Tibial artery (tissue), 4 donors: ENCODE measurements around the gene MYO3B.
"Not testable (repeated sequence)": the region's sequence is repeated elsewhere in the genome, so short reads cannot be mapped to it uniquely, and the experiment has no call there.

Experiments
- DNase-seq, 2 donors: peaks; one replicate each; pipeline ENCODE4 v3.0.0-alpha.2; 2019
- H3K27ac ChIP-seq, 2 donors: fragments of 200-600 bp; sonication (generic) in 1 of 2; 1 replicate in 1 of 2; 2 replicates in 1 of 2; pipeline ENCODE4 v1.5.1; 2018 to 2019; ENCODE audit warnings: mild to moderate bottlenecking in 1 of 2
- H3K27me3 ChIP-seq, 2 donors: fragments of 200-600 bp; sonication (generic) in 1 of 2; one replicate each; pipeline versions ENCODE4 v1.5.1 to v1.6.0; 2016 to 2019
- H3K36me3 ChIP-seq, 3 donors: fragments of 200-600 bp; sonication (generic) in 2 of 3; one replicate each; pipeline ENCODE4 v1.5.1; 2016 to 2019; ENCODE audit warnings: mild to moderate bottlenecking in 2 of 3
- H3K4me1 ChIP-seq, 4 donors: fragments of 200-600 bp; sonication (generic) in 2 of 4; 1 replicate in 3 of 4; 2 replicates in 1 of 4; pipeline ENCODE4 v1.5.1; 2016 to 2019
- H3K4me3 ChIP-seq, 2 donors: fragments of 200-600 bp; sonication (generic) in 1 of 2; 1 replicate in 1 of 2; 2 replicates in 1 of 2; pipeline ENCODE4 v1.5.1; 2018 to 2019; ENCODE audit warnings: mild to moderate bottlenecking in 2 of 2
- H3K9me3 ChIP-seq, 3 donors: fragments of 200-600 bp; sonication (generic) in 1 of 3; one replicate each; pipeline ENCODE4 v1.5.1; 2016 to 2019
- intact Hi-C: fragments of 100-400 bp; cut with DNase I; formaldehyde crosslinking; loops from one replicate; pipeline ENCODE4 v1.15.0; 2023; ENCODE audit warnings: low total_unique reads
- TF ChIP-seq, protein P1 (sequence below), 2 experiments: fragments of 200-600 bp in 1 of 2; fragments of 450-650 bp in 1 of 2; IDR thresholded peaks; one replicate each; pipeline ENCODE4 v1.5.1; 2017 to 2019; ENCODE audit warnings: antibody characterized with exemption in 2 of 2, mild to moderate bottlenecking in 1 of 2, moderate library complexity in 1 of 2

The MYO3B gene

DNA sequence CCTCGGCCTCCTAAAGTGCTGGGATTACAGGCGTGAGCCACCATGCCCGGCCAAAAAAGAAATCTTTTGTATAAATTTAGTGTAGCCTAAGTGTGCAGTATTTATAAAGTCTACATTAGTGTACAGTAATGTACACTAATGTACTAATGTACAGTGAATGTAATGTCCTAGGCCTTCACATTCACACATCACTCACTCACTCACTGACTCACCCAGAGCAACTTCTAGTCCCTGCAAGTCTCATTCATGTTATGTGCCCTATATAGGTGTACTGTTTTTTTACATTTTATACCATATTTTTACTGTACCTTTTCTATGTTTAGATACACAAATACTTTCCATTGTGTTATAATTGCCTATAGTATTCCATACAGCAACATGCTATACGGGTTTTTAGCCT, 254.9 kb downstream of the MYO3B start:
- Histone ChIP-seq H3K36me3 (no peaks in the 10 kb centered on the region), H3K27ac (no peak overlapping the region), H3K27me3 (no peaks in the 10 kb centered on the region), H3K9me3 (no peaks in the 10 kb centered on the region), H3K4me1 (no peaks in the 10 kb centered on the region), H3K4me3 (no peak overlapping the region)
- TF ChIP-seq, protein P1, sequence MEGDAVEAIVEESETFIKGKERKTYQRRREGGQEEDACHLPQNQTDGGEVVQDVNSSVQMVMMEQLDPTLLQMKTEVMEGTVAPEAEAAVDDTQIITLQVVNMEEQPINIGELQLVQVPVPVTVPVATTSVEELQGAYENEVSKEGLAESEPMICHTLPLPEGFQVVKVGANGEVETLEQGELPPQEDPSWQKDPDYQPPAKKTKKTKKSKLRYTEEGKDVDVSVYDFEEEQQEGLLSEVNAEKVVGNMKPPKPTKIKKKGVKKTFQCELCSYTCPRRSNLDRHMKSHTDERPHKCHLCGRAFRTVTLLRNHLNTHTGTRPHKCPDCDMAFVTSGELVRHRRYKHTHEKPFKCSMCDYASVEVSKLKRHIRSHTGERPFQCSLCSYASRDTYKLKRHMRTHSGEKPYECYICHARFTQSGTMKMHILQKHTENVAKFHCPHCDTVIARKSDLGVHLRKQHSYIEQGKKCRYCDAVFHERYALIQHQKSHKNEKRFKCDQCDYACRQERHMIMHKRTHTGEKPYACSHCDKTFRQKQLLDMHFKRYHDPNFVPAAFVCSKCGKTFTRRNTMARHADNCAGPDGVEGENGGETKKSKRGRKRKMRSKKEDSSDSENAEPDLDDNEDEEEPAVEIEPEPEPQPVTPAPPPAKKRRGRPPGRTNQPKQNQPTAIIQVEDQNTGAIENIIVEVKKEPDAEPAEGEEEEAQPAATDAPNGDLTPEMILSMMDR (IDR thresholded peaks at IDR 0.05) = no peak
- intact Hi-C loops = no loop called here
- DNase-seq = no peak

DNA sequence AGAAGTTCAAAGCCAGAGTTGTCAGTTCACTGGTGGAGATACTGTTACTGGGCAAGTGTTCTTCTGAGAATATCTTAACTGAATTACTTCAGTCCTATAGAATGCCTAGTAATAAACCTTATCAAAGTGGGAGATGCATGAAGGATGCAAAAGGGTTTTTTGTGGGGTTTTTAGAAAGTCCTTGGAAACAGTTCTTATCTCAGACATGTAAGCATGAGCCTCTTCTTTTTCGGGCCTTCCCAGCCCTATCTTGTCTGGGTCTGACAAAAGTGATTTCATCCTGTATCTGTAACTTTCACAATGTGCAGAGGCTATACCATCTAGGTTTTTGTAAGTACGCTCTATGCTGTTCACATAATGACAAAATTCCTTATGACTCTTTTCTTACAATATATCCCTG, 255.5 kb downstream of the MYO3B start:
- intact Hi-C loops = no loop called here
- Histone ChIP-seq H3K36me3 (no peaks in the 10 kb centered on the region), H3K9me3 (no peaks in the 10 kb centered on the region)

DNA sequence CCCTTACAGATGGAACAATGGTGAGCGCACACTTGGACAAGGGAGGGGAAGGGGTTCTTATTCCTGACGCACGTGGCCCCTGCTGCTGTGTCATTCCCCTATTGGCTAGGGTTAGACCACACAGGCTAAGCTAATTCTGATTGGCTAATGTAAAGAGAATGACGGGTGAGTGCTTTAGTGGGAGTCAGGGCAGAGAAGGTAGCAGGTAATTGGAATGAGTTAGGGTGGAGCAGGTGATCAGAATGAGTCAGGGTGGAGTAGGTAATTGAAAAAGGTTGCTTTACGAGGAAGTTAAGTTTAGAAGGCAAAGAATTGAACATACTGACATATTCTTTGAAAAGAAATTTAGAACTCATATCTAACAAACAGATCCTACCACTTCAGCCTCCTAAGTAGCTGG, 256.4 kb downstream of the MYO3B start:
- intact Hi-C loops, H3K4me3 ChIP-seq, H3K27ac ChIP-seq, H3K4me1 ChIP-seq, H3K36me3 ChIP-seq, H3K27me3 ChIP-seq, H3K9me3 ChIP-seq, DNase-seq: not testable (repeated sequence)

More for the DNA sequence above, 255.5 kb downstream of the MYO3B start:
- DNase-seq = no peak
- Histone ChIP-seq H3K4me1 (no peaks in the 10 kb centered on the region), H3K27ac (no peak overlapping the region), H3K27me3 (no peaks in the 10 kb centered on the region), H3K4me3 (no peak overlapping the region)
- TF ChIP-seq, protein P1 (IDR thresholded peaks at IDR 0.05) = no peak

DNA sequence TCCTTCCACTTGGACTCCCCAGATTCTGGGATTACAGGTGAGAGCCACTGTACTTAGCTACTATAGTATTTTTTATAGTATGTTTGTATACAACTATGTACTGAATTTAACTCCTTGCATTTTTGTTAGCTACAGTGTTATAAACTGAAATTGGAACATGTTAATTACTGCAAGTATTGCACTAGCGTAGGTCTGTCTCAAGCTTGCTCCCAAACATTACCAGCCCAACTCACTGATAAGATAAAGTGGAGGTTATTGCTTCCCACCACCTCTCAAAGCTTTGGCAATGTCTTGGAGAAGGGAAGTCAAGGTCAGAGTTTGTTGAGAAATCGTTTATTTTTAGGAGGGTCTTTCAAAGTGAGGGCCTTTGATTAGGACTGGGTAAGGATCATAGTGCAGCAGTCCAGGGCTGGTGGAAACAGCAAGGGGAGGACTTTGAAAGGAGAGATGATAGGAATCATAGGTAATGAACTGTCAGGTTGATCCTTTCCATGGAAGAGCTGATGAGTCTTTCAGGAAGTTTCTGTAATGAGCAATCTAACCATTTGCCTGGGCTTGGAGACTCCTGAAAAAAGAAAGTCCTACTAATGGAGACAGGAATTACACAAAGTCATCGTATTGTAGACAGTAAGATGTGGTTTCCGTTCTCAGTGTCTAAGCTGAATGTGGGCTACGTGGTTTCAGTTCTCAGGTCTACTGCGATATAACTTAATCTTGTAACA, 257.1 kb downstream of the MYO3B start:
- H3K27ac ChIP-seq = no peak overlapping the region
- intact Hi-C loops = no loop called here
- H3K4me3 ChIP-seq = no peak overlapping the region

DNA sequence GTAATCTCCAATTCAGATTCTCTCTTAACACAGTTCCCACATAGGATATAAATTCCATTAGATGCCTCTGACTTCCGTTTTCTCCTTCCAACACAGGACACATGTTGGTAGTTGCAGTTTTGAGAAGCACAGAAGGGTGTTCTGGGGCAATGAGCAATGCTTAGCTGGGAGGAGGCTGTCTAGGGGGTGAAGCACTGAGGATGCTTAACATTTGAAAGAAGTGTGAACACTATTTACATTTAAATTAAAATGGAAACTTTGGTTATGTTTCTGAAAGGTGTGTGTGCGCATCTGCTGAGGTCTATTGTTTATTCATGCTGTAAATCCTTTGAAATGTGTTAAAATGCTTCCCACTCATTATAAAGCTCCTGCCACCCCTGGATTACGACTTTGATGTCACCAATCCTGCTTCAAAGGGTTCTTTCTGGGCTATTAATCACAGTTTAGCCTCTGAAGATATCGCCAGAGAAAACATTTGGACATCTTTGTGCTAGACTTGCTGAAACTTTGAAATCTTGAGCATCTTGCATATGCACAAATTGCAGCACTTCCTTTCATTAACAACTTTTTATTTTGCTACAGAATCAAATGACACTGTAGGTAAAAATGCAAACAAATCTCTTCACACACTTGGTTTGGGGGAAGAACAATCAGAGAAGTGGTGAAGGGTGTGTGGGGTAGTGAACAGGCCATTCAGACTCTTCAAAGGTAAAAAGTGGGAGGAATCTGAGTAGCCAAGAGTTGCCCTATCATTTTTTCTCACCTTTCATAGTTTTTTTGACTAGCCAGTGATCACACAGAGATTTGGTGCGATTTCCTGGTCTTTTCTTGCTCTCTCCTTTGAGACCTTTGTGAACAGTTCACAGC, 258.4 kb downstream of the MYO3B start:
- no peak for DNase-seq
- Histone ChIP-seq H3K27me3 (no peaks in the 10 kb centered on the region), H3K4me1 (no peaks in the 10 kb centered on the region), H3K27ac (no peak overlapping the region), H3K9me3 (no peaks in the 10 kb centered on the region), H3K4me3 (no peak overlapping the region), H3K36me3 (no peaks in the 10 kb centered on the region)
- intact Hi-C loops = no loop called here
- TF ChIP-seq, protein P1 (IDR thresholded peaks at IDR 0.05) = no peak

More for the DNA sequence above, 257.1 kb downstream of the MYO3B start:
- TF ChIP-seq, protein P1 (IDR thresholded peaks at IDR 0.05) = no peak
- no peaks in the 10 kb centered on the region for H3K4me1 ChIP-seq
- no peaks in the 10 kb centered on the region for H3K9me3 ChIP-seq
- H3K27me3 ChIP-seq = no peaks in the 10 kb centered on the region
- no peak for DNase-seq
- no peaks in the 10 kb centered on the region for H3K36me3 ChIP-seq

DNA sequence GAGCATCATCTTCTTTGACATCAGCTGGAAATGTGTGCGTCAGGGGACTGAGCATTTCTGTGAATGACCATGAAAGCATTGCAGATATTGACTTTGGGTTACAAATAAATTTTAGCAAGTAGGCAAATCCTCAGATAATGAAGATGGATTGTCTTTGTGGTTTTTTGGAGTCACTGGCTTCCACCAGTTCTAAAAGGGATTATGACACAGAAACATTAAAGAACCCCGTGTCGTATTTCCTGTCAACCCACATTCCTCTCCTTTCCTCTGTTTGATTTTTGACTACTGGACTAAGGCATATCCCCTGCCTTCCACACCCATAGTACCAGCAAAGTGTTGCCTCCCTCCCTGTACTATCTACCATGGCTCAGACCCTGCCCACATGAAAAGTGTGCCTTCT, 268.1 kb downstream of the MYO3B start:
- no peaks in the 10 kb centered on the region for H3K36me3 ChIP-seq
- H3K4me3 ChIP-seq = no peak overlapping the region
- no peak overlapping the region for H3K27ac ChIP-seq
- TF ChIP-seq, protein P1 (IDR thresholded peaks at IDR 0.05) = no peak
- intact Hi-C loops = no loop called here
- no peak for DNase-seq
- H3K27me3 ChIP-seq = no peaks in the 10 kb centered on the region
- no peaks in the 10 kb centered on the region for H3K4me1 ChIP-seq
- no peaks in the 10 kb centered on the region for H3K9me3 ChIP-seq
